B cell (primary cell): ENCODE data around the gene WASF3. TPM values are rescaled to one million over a fixed set of nuclear protein-coding genes. Genes with fewer than 3 reads are reported as not detected.

ENCODE experiments used
- ATAC-seq: fragments of 200-7000 bp; cut with Tn5 transposase; one replicate; pipeline ENCODE4 v1.10.0; 2021; ENCODE audit warnings: low read depth, mild to moderate bottlenecking, moderate number of reproducible peaks, moderate library complexity
- CTCF ChIA-PET: fragments of 350-600 bp; sonication (Branson Sonifier 250); formaldehyde crosslinking; loops from one replicate; lab custom pipeline; 2021; ENCODE audit warnings: antibody characterized with exemption, inconsistent platforms; lab: Charles Lee
- POLR2A ChIA-PET: fragments of 350-600 bp; sonication (Branson Sonifier 250); formaldehyde crosslinking; loops from one replicate; lab custom pipeline; 2021; ENCODE audit warnings: antibody characterized with exemption; lab: Charles Lee
- DNase-seq: peaks from one replicate; pipeline ENCODE4 v3.0.0; 2013
- H2AFZ ChIP-seq: 2 replicates; pipeline ENCODE4 v1.6.1; 2012; ENCODE audit warnings: mild to moderate bottlenecking, low read depth, low read length; ENCODE audit not compliant: insufficient read depth, poor library complexity, severe bottlenecking
- H3K27ac ChIP-seq, 2 donors: 1 replicate in 1 of 2; 2 replicates in 1 of 2; pipeline ENCODE4 v1.5.1; 2012 to 2013; ENCODE audit warnings: low read length in 2 of 2, mild to moderate bottlenecking in 2 of 2, moderate library complexity in 1 of 2
- H3K27me3 ChIP-seq, 4 experiments: fragments of 200-600 bp in 1 of 4; sonication (generic) in 1 of 4; replicated peaks in 1 of 4; 1 replicate in 2 of 4; 2 replicates in 2 of 4; pipeline versions ENCODE4 v1.6.1 to v1.7.0; 2013 to 2016; ENCODE audit warnings: low read length in 3 of 4, mild to moderate bottlenecking in 2 of 4, mixed read lengths in 1 of 4, moderate library complexity in 1 of 4; ENCODE audit not compliant: insufficient read depth in 4 of 4, control insufficient read depth in 3 of 4; ENCODE audit errors: control extremely low read depth in 1 of 4
- H3K36me3 ChIP-seq, 2 experiments: replicated peaks in 1 of 2; 1 replicate in 1 of 2; 2 replicates in 1 of 2; pipeline versions ENCODE4 v1.6.1 to v1.7.1; 2013; ENCODE audit warnings: low read length in 1 of 2; ENCODE audit not compliant: insufficient read depth in 2 of 2, control insufficient read depth in 1 of 2; ENCODE audit errors: control extremely low read depth in 1 of 2, extremely low read depth in 1 of 2
- H3K4me1 ChIP-seq, 2 donors: fragments of 200-600 bp in 1 of 2; sonication (generic) in 1 of 2; 1 replicate in 1 of 2; 2 replicates in 1 of 2; pipeline versions ENCODE4 v1.5.1 to v1.6.1; 2013 to 2017; ENCODE audit warnings: low read length in 2 of 2; ENCODE audit not compliant: control insufficient read depth in 2 of 2, insufficient read depth in 2 of 2
- H3K4me2 ChIP-seq: replicated peaks from 2 replicates; pipeline ENCODE3; 2012; ENCODE audit warnings: mild to moderate bottlenecking, low read depth, low read length; ENCODE audit not compliant: poor library complexity, severe bottlenecking
- H3K4me3 ChIP-seq, 5 experiments: fragments of 200-600 bp in 1 of 5; sonication (generic) in 1 of 5; 1 replicate in 3 of 5; 2 replicates in 2 of 5; pipeline versions ENCODE4 v1.5.1 to v1.7.0; 2011 to 2016; ENCODE audit warnings: low read length in 4 of 5, mild to moderate bottlenecking in 4 of 5, low read depth in 2 of 5, control low read depth in 1 of 5, moderate library complexity in 1 of 5; ENCODE audit not compliant: insufficient read depth in 1 of 5; ENCODE audit errors: control extremely low read depth in 1 of 5, extremely low read depth in 1 of 5
- H3K79me2 ChIP-seq: fragments of 200-600 bp; sonication (generic); one replicate; pipeline ENCODE4 v1.6.0; 2016; ENCODE audit warnings: low read length; ENCODE audit not compliant: control insufficient read depth, insufficient read depth
- H3K9ac ChIP-seq: fragments of 200-600 bp; sonication (generic); 2 replicates; pipeline ENCODE4 v1.6.1; 2017; ENCODE audit warnings: mild to moderate bottlenecking, low read length, moderate library complexity
- H3K9me3 ChIP-seq, 3 donors: one replicate each; pipeline versions ENCODE4 v1.6.1 to v1.7.1; 2013; ENCODE audit warnings: low read length in 2 of 3; ENCODE audit not compliant: control insufficient read depth in 2 of 3, insufficient read depth in 1 of 3; ENCODE audit errors: control extremely low read depth in 1 of 3
- H4K20me1 ChIP-seq: 2 replicates; pipeline ENCODE4 v1.6.0; 2012; ENCODE audit warnings: mild to moderate bottlenecking, low read length; ENCODE audit not compliant: insufficient read depth, control insufficient read depth, poor library complexity, severe bottlenecking
- H3K27ac Mint-ChIP-seq: one replicate; pipeline ENCODE4 v1.8.0; 2021; ENCODE audit warnings: mixed read lengths
- H3K27me3 Mint-ChIP-seq: one replicate; pipeline ENCODE4 v1.8.0; 2021; ENCODE audit warnings: mixed read lengths
- H3K4me1 Mint-ChIP-seq: one replicate; pipeline ENCODE4 v1.8.0; 2021; ENCODE audit warnings: mixed read lengths
- H3K4me3 Mint-ChIP-seq: one replicate; pipeline ENCODE4 v1.8.0; 2021; ENCODE audit warnings: mixed read lengths
- H3K9me3 Mint-ChIP-seq: one replicate; pipeline ENCODE4 v1.8.0; 2022; ENCODE audit warnings: mixed read lengths; ENCODE audit not compliant: insufficient read depth
- EZH2 ChIP-seq: IDR thresholded peaks from 2 replicates; pipeline ENCODE4 v1.6.1; 2012; ENCODE audit warnings: borderline replicate concordance, low read depth, mild to moderate bottlenecking, moderate library complexity, low read length; ENCODE audit not compliant: insufficient read depth, poor library complexity, severe bottlenecking
- WGBS: methylation state at CpG from one replicate; pipeline ENCODE4 v1.1.5; 2013; ENCODE audit warnings: missing lambda C conversion rate; ENCODE audit not compliant: insufficient coverage; 5-methylcytosine and 5-hydroxymethylcytosine counted together
- intact Hi-C: fragments of 100-400 bp; cut with micrococcal nuclease; formaldehyde crosslinking; loops from one replicate; pipeline ENCODE4 v1.10.0; 2022
- polyA plus RNA-seq: library from polyadenylated mRNA; depleted of rRNA; stranded (reverse); fragments of >200 nt; gene quantifications from 2 replicates; pipeline ENCODE4 v1.2.3, GENCODE V29; 2012
- total RNA-seq, 2 donors: library from RNA; stranded (reverse); fragments of 120-200 nt in 1 of 2; gene quantifications; 1 replicate in 1 of 2; 2 replicates in 1 of 2; pipeline versions ENCODE4 v1.2.3 to v1.2.4, GENCODE V29; 2013 to 2022
- TF ChIP-seq, protein P1 (sequence below): fragments of 200-600 bp; IDR thresholded peaks from one replicate; pipeline ENCODE4 v1.8.0; 2022; ENCODE audit warnings: antibody characterized with exemption, mild to moderate bottlenecking

WASF3 gene
- total and polyA plus RNA-seq, 2 donors (not counting 1 experiment from before 2014, with no cell fraction given): 0.18 to 0.89 TPM

DNA sequence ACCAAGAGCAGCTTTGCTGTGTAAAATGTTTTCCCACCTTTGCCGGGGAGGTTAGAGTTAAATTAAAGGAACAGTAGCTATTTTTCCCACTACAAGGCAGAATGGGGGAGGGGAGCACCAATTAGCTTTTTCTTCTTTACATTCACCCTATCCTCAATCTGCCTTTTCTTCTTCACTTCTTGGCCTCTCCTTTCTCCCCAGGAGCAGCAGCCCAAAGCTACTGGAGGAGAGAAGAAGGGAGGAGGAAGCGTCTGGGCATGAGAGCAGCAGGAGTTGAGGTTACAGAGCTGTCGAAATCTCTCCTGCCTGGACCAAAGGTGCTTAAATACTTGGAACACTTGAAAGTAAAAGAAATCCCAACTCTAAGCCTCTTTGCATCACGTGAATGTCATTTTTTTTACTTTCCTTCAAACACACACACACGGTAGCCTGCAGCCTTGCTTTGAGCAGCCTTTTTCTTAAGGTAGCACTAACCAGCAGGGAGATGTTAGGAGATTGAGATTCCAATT is 39.0 kb upstream of the WASF3 start:
- CTCF ChIA-PET: no interaction called here
- POLR2A ChIA-PET: no interaction called here
- WGBS: no CpG with 5 or more reads among the region's 5 CpGs

DNA sequence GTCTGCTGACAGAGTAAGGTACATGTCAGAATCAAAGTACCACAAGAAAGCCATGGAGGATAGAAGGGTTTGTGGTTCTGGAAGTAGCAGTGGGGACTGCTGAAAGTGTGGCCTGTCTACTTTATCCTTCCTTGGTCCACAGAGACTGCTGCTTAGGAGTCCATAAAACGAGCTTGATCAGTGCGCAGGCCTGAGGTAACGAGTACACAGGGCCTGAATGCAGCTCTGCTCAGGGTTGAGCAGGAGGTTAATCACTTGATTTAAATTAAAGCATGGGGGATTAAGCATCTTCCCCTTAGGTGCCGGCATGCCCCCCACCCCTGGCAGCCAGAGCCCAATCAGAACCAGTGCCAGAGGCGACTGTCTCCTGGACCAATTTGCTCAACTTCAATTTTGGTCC is 34.9 kb upstream of the WASF3 start:
- Histone ChIP-seq H3K4me2 (no peak overlapping the region), H2AFZ (no peak overlapping the region), H3K9ac (no peak overlapping the region), H3K4me3 (no peak overlapping the region), H4K20me1 (no peaks in the 10 kb centered on the region), H3K9me3 (peaks cover 0 to 7% (median 0%) of the 10 kb centered on the region in 3 donors), H3K4me1 (no peaks in the 10 kb centered on the region), H3K27me3 (peaks cover 0 to 9% (median 0%) of the 10 kb centered on the region in 4 experiments), H3K27ac (no peak overlapping the region), H3K36me3 (no peaks in the 10 kb centered on the region), H3K79me2 (no peaks in the 10 kb centered on the region)
- Mint-ChIP-seq H3K27me3 (peaks cover 12% of the 10 kb centered on the region), H3K9me3 (no peaks in the 10 kb centered on the region), H3K4me1 (no peaks in the 10 kb centered on the region), H3K4me3 (no peak overlapping the region), H3K27ac (no peak overlapping the region)
- no peak for DNase-seq
- intact Hi-C loops: no loop called here
- 100% methylated on average over 3 of the region's 5 CpGs for WGBS
- POLR2A ChIA-PET: no interaction called here
- TF ChIP-seq EZH2: no peak
- TF ChIP-seq, protein P1, sequence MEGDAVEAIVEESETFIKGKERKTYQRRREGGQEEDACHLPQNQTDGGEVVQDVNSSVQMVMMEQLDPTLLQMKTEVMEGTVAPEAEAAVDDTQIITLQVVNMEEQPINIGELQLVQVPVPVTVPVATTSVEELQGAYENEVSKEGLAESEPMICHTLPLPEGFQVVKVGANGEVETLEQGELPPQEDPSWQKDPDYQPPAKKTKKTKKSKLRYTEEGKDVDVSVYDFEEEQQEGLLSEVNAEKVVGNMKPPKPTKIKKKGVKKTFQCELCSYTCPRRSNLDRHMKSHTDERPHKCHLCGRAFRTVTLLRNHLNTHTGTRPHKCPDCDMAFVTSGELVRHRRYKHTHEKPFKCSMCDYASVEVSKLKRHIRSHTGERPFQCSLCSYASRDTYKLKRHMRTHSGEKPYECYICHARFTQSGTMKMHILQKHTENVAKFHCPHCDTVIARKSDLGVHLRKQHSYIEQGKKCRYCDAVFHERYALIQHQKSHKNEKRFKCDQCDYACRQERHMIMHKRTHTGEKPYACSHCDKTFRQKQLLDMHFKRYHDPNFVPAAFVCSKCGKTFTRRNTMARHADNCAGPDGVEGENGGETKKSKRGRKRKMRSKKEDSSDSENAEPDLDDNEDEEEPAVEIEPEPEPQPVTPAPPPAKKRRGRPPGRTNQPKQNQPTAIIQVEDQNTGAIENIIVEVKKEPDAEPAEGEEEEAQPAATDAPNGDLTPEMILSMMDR: no peak
- no peak for ATAC-seq
- CTCF ChIA-PET: no interaction called here

More for the DNA sequence above, 39.0 kb upstream of the WASF3 start:
- H3K27ac ChIP-seq: no peak overlapping the region
- H3K79me2 ChIP-seq: no peaks in the 10 kb centered on the region
- no peaks in the 10 kb centered on the region for H3K4me1 ChIP-seq
- H3K9me3 Mint-ChIP-seq: no peaks in the 10 kb centered on the region
- no peaks in the 10 kb centered on the region for H4K20me1 ChIP-seq
- no peak overlapping the region for H3K4me3 ChIP-seq
- no peak overlapping the region for H3K9ac ChIP-seq
- TF ChIP-seq, protein P1: no peak
- TF ChIP-seq EZH2: no peak
- H3K36me3 ChIP-seq: no peaks in the 10 kb centered on the region
- ATAC-seq (no peak), DNase-seq (no peak)
- intact Hi-C loops: no loop called here
- H3K27me3 Mint-ChIP-seq: peaks cover 12% of the 10 kb centered on the region
- peaks cover 0 to 9% (median 0%) of the 10 kb centered on the region in 4 experiments for H3K27me3 ChIP-seq
- H3K9me3 ChIP-seq: peaks cover 0 to 7% (median 0%) of the 10 kb centered on the region in 3 donors
- H3K4me3 Mint-ChIP-seq: no peak overlapping the region
- H3K27ac Mint-ChIP-seq: no peak overlapping the region
- H3K4me2 ChIP-seq: no peak overlapping the region
- no peaks in the 10 kb centered on the region for H3K4me1 Mint-ChIP-seq
- no peak overlapping the region for H2AFZ ChIP-seq
